ENCODE results near the gene PPP6R3. TPM values are rescaled to one million over a fixed set of nuclear protein-coding genes. Genes with fewer than 3 reads are reported as not detected.
"Not testable (repeated sequence)": the region's sequence is repeated elsewhere in the genome, so short reads cannot be mapped to it uniquely, and the experiment has no call there.

PPP6R3 gene
- total RNA-seq, 1 experiment from 2014 or later, result 138 TPM

GRCh38 chr11:68473693-68474092 is 13.1 kb downstream of the PPP6R3 start:
- Histone ChIP-seq H3K27ac (ENCODE audit: insufficient read length, low read depth, low read length) (no peak overlapping the region), H2AFZ (ENCODE audit: low read length) (no peak overlapping the region), H3K14ac (ENCODE audit: insufficient read depth, low read length) (no peak overlapping the region), H2AK5ac (ENCODE audit: insufficient read length, low read length) (no peak overlapping the region), H3T11ph (ENCODE audit: low read length) (no peak overlapping the region), H3K9me3 (ENCODE audit: control insufficient read depth, low read depth, low read length) (no peaks in the 10 kb centered on the region), H3K4ac (ENCODE audit: low read depth, low read length) (no peak overlapping the region), H3K79me1 (ENCODE audit: insufficient read depth, low read depth, low read length, poor library complexity, severe bottlenecking) (peaks cover 8% of the 10 kb centered on the region), H4K20me1 (ENCODE audit: control insufficient read depth, insufficient read depth, insufficient read length) (no peaks in the 10 kb centered on the region), H4K8ac (replicated peaks; ENCODE audit: insufficient read length, low read depth, low read length) (no peak overlapping the region), H3K4me2 (ENCODE audit: insufficient read depth, insufficient read length, low read length) (no peak overlapping the region), H3K79me2 (ENCODE audit: insufficient read depth, low read length) (peaks cover 65% of the 10 kb centered on the region; the same call in 1 of the 2 replicates), H2BK15ac (ENCODE audit: low read depth, low read length) (no peak overlapping the region), H3K23ac (ENCODE audit: insufficient read length, low read depth, low read length) (no peak overlapping the region), H3K4me1 (ENCODE audit: insufficient read depth, low read length) (peaks cover 4% of the 10 kb centered on the region), H3K9ac (ENCODE audit: extremely low read depth, insufficient read length, low read length) (no peak overlapping the region), H3K18ac (ENCODE audit: insufficient read length, low read depth, low read length) (no peak overlapping the region), H3K27me3 (ENCODE audit: insufficient read depth, low read length) (no peaks in the 10 kb centered on the region), H4K91ac (ENCODE audit: insufficient read length, low read depth, low read length) (no peak overlapping the region), H3K56ac (ENCODE audit: insufficient read length, low read depth, low read length) (no peak overlapping the region), H2BK20ac (ENCODE audit: low read depth, low read length, poor library complexity, severe bottlenecking) (no peak overlapping the region), H2BK120ac (ENCODE audit: low read depth, low read length, poor library complexity, severe bottlenecking) (no peak overlapping the region), H2BK12ac (ENCODE audit: insufficient read length, low read depth, low read length) (no peak overlapping the region), H4K5ac (ENCODE audit: insufficient read length, low read depth, low read length) (no peak overlapping the region), H2BK5ac (ENCODE audit: insufficient read length, low read length) (no peak overlapping the region), H3K23me2 (ENCODE audit: insufficient read length, low read depth, low read length, poor library complexity, severe bottlenecking) (no peaks in the 10 kb centered on the region)
- H3K27me3 Mint-ChIP-seq (ENCODE audit: low read depth), result no peaks in the 10 kb centered on the region
- H3K36me3 Mint-ChIP-seq (ENCODE audit: insufficient read depth in 1 of 3, low read depth in 3 of 3), result peaks cover 54 to 66% (median 64%) of the 10 kb centered on the region in 3 experiments
- peaks cover 39 to 47% of the 10 kb centered on the region in 2 experiments for H3K4me1 Mint-ChIP-seq
- peaks cover 13 to 41% of the 10 kb centered on the region in 2 experiments; a peak in 4 of 5 replicates for H3K9me3 Mint-ChIP-seq
- H3K4me3 Mint-ChIP-seq, result no peak overlapping the region
- no peak for DNase-seq
- no peak overlapping the region for H3K27ac Mint-ChIP-seq
- no CpG with 5 or more reads among the region's 1 CpG for WGBS (ENCODE audit: extremely low coverage, insufficient read length, low lambda C conversion rate)
- no peak for TF ChIP-seq CTCF (conservative IDR thresholded peaks at IDR 0.05)

GRCh38 chr11:68475626-68476025 is 15.1 kb downstream of the PPP6R3 start:
- not testable (repeated sequence) for H3K4me1 ChIP-seq (ENCODE audit: insufficient read depth, low read length); H3K9me3 ChIP-seq (ENCODE audit: control insufficient read depth, low read depth, low read length); H3K27ac ChIP-seq (ENCODE audit: insufficient read length, low read depth, low read length); H3K23me2 ChIP-seq (ENCODE audit: insufficient read length, low read depth, low read length, poor library complexity, severe bottlenecking); H4K20me1 ChIP-seq (ENCODE audit: control insufficient read depth, insufficient read depth, insufficient read length); H4K5ac ChIP-seq (ENCODE audit: insufficient read length, low read depth, low read length); H2BK120ac ChIP-seq (ENCODE audit: low read depth, low read length, poor library complexity, severe bottlenecking); H3K79me1 ChIP-seq (ENCODE audit: insufficient read depth, low read depth, low read length, poor library complexity, severe bottlenecking); H2AK5ac ChIP-seq (ENCODE audit: insufficient read length, low read length); H2BK5ac ChIP-seq (ENCODE audit: insufficient read length, low read length); H3K56ac ChIP-seq (ENCODE audit: insufficient read length, low read depth, low read length); H3K23ac ChIP-seq (ENCODE audit: insufficient read length, low read depth, low read length); H3K27me3 ChIP-seq (ENCODE audit: insufficient read depth, low read length); H3K27me3 Mint-ChIP-seq (ENCODE audit: low read depth); H3K27ac Mint-ChIP-seq; H3K4ac ChIP-seq (ENCODE audit: low read depth, low read length); H3T11ph ChIP-seq (ENCODE audit: low read length); DNase-seq; H3K9ac ChIP-seq (ENCODE audit: extremely low read depth, insufficient read length, low read length); H2BK12ac ChIP-seq (ENCODE audit: insufficient read length, low read depth, low read length); H3K4me2 ChIP-seq (ENCODE audit: insufficient read depth, insufficient read length, low read length); H2AFZ ChIP-seq (ENCODE audit: low read length); H4K8ac ChIP-seq (replicated peaks; ENCODE audit: insufficient read length, low read depth, low read length); H3K18ac ChIP-seq (ENCODE audit: insufficient read length, low read depth, low read length); H4K91ac ChIP-seq (ENCODE audit: insufficient read length, low read depth, low read length); H3K14ac ChIP-seq (ENCODE audit: insufficient read depth, low read length); H2BK20ac ChIP-seq (ENCODE audit: low read depth, low read length, poor library complexity, severe bottlenecking); H2BK15ac ChIP-seq (ENCODE audit: low read depth, low read length); H3K4me3 Mint-ChIP-seq
- H3K4me1 Mint-ChIP-seq, result peaks cover 23 to 36% of the 10 kb centered on the region in 2 experiments
- H3K36me3 Mint-ChIP-seq (ENCODE audit: insufficient read depth in 1 of 3, low read depth in 3 of 3), result peaks cover 63 to 69% (median 66%) of the 10 kb centered on the region in 3 experiments
- H3K9me3 Mint-ChIP-seq, result peaks cover 13 to 41% of the 10 kb centered on the region in 2 experiments; a peak in 4 of 5 replicates
- WGBS (ENCODE audit: extremely low coverage, insufficient read length, low lambda C conversion rate), result no CpG with 5 or more reads among the region's 34 CpGs
- H3K79me2 ChIP-seq (ENCODE audit: insufficient read depth, low read length), result peaks cover 62% of the 10 kb centered on the region; the same call in 1 of the 2 replicates

Measured in H9 (cell line).